Caki2 (cell line): ENCODE data around the gene ELOVL3. TPM values are rescaled to one million over a fixed set of nuclear protein-coding genes. Genes with fewer than 3 reads are reported as not detected.

Experiments
- total RNA-seq: library from RNA; depleted of rRNA; stranded (reverse); fragments of >200 nt; shearing (Covaris generic); gene quantifications from 2 replicates; pipeline ENCODE4 v1.2.3, GENCODE V29; 2014; ENCODE audit warnings: low replicate concordance; rRNA removed

ELOVL3 gene
- total RNA-seq, 1 experiment from 2014 or later: 0.78 TPM

Other genes starting within 250 kb of the ELOVL3 start
- gene ARMH3, start 170.1 kb upstream of the ELOVL3 start, total RNA-seq: 5.6 and 7.1 TPM in 2 replicates
- 55.8 and 65.1 TPM in 2 replicates for gene HPS6, start 160.9 kb upstream of the ELOVL3 start, total RNA-seq
- 14.9 and 22.7 TPM in 2 replicates for gene LDB1, start 105.9 kb upstream of the ELOVL3 start, total RNA-seq
- 5.3 and 15.8 TPM in 2 replicates for gene PPRC1, start 93.3 kb upstream of the ELOVL3 start, total RNA-seq
- 68.0 and 74.0 TPM in 2 replicates for gene NOLC1, start 73.9 kb upstream of the ELOVL3 start, total RNA-seq
- gene PITX3, start 15.2 kb downstream of the ELOVL3 start, total RNA-seq: not detected in 2 replicates
- 14.2 and 14.8 TPM in 2 replicates for gene GBF1, start 19.2 kb downstream of the ELOVL3 start, total RNA-seq
- gene NFKB2, start 169.4 kb downstream of the ELOVL3 start, total RNA-seq: 47.8 and 50.8 TPM in 2 replicates
- 0.78 and 0.87 TPM in 2 replicates for gene PSD, start 192.5 kb downstream of the ELOVL3 start, total RNA-seq
- gene FBXL15, start 194.5 kb downstream of the ELOVL3 start, total RNA-seq: 18.6 and 28.2 TPM in 2 replicates
- gene CUEDC2, start 206.3 kb downstream of the ELOVL3 start, total RNA-seq: 179 and 231 TPM in 2 replicates
- not detected in 2 replicates for gene C10orf95, start 225.2 kb downstream of the ELOVL3 start, total RNA-seq